Measurements from ENCODE around the gene MRPL2.
A peak's percentile ranks its signal among the peaks of the same experiment; 100 is the strongest.

Gene MRPL2

DNA sequence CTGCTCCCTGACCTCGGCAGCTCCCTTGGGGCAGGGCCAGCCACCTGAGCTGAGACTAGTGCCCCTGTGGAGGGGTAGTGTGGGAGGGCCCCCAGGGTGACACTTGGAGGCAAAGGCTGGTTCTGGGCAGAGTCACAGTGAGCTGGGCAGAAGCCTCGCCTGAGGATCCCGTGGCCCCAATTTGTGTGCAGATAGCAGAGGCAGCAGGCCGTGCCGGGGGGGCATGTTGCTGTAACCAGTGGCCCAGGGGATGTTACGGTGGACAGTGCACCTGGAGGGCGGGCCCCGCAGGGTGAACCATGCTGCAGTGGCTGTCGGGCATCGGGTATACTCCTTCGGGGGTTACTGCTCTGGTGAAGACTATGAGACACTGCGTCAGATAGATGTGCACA, 42.3 kb downstream of the MRPL2 start:
- DNase-seq, result no peak

DNA sequence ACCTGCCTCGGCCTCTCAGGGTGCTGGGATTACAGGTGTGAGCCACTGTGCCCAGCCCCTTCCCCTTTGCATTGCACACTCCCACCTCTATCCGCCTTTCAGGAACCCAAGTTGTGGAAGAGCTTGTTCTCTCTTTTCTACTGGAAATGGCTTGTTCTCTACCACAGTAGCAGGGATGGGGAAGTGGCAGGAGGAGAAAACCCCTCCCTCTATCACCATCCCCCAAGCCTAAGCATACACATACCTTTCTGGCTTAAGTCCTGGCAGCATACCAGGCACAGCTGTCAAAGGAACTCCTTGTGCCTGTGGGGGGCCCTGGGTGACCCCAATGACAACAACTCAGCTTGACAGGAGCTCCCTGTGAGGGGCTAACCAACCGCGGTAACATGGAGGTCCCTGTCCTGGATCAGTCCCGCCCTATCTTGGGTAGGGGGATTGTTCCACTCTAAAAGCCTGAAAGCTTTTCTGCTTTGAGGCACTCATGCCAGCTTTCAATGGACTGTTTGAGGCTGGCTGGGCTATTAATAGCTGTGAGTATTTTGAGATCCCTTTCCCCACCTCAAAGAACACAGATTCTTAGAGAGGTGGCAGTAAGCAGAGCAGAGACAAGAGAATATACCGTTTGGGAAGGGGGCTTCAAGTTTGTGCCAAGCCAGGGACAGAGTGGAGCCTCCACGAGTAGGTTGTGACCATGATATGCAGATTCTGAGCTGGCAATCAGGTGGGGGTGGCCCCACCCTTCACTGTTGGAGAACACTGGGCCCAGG, 42.9 kb downstream of the MRPL2 start:
- no peak for DNase-seq

DNA sequence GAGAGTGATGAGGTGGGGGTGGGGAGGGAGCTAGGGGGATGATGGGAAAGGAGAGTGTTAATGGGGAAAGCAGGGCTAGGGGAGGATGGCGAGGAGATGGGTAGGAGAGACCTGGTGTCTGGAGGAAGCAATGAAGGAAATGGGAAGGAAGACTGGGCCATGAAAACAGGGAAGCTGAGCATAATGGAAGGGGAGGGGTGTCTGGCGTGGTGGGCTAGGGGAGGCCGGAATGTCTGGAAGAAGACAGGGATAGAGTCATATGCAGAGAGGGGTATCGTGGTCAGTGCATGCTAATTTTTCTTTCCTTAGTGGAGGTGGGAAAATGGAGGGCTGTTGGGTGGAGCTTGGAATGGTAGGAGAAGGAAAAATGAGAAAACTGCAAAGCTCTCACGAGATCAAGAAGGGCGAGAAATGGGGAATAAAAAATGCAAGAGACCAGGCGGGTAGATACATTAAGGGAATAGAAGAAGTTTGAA, 44.8 kb downstream of the MRPL2 start:
- no peak for DNase-seq

DNA sequence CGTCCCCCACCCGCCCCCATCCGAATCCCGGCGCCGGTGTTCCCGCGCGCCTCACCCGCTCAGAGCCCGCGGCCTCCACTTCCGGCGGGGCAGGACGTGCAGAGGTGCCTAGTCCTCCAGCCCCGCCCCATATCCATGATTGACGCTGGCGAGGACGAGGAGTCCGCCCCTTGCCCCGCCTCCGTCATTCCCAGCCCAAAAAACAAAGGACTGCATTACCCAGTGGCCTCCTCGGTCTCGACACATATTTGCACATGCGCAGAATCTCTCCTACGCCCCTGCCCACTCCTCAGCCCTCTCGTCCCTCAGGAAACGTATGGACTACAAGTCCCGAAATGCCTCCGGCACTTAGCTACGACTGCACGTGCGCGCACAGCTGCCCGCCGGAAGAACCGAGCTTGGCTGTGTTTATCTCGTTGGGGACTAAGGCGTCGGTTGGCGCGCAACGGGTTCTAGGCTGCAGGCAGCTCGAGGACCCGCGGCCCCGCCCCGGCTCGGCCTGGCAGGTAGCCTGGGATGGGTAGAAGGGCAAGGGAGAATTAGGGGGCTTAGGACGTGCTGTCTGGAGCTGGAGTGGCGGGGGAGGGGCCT, 45.3 kb downstream of the MRPL2 start, which contains the start of the genes KLHDC3 and MEA1:
Gene KLHDC3, plus strand, starts transcription at position 407 of the 591 bp plus-strand sequence. CDS start 2,944 bp downstream, outside the sequence.
Gene MEA1, minus strand, starts transcription at position 104 of the 591 bp plus-strand sequence. CDS start 133 bp downstream, outside the sequence.
- DNase-seq, result peak; percentile 99

DNA sequence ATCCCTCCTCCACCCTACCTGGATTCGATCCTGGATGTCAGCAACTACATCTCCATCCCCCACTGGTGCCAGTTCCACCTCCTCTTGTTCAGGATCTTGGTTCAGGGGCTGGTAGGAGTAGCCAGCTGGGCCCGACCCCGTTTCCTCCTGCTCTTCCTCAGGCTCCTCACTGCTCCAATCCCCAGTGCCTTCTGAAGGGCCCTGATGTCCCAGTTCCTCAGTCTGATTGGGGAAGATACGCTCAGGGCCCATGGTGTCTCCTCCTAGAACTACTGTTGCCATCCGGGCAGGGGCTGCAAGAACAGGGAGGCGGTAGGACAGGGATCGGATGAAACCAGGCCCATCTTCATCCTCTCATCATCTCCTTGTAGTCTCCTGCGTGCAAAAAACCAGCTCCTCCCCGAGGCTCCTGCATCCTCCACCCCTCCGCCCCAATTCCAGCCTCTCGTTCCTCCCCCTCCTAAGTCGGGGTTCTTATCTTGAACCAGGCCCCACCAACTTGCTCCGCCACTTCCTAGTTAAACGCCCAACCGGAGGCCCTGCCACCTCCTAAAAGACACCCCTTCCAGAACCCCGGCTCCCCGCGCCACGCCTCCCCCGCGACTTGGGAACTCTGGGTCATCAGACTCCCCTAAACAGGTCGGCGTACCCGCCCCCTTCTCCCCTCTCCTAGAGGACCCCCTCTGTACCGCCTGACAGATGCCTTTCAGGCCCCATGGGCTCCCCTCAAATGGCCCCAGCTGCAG, 46.0 kb downstream of the MRPL2 start:
- peak; percentile 79 for DNase-seq

DNA sequence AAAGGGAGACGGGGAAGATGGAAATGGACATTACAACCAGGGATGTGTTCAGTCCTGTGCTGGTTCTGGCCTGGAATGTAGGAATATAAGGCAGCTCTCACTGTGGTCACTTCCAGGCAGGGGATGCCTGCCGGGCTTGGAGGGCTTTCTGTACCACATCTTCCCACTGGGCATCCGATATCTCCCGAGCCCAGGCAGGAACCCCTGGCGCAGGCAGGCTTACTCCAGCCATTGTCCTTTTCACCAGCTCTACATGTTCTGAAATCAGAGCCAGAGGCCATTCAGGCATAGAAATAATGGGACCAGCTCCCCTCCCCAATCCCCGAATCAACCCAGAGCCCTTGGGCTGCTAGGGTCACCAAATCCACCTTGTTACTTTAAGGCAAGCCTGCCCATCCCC, 46.9 kb downstream of the MRPL2 start:
- DNase-seq, result no peak

DNA sequence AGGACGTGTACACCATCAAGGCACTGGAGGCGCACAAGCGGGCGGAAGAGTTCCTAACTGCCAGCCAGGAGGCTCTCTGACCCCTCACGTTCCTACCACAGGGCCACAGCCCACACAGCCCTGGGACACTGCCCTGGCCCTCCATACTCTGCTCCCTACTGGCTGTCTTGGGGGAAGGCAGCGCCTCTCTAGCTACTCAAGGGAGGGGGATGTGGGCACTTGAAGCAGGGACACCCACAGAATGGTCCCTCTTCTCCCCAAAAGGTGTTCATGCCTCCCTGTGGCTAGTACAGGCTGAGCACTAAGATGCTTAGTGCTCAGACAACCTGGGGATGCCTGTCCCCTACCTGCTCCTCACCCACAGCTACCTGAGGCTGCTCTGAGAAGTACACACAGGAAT, 48.0 kb downstream of the MRPL2 start:
- no peak for DNase-seq

DNA sequence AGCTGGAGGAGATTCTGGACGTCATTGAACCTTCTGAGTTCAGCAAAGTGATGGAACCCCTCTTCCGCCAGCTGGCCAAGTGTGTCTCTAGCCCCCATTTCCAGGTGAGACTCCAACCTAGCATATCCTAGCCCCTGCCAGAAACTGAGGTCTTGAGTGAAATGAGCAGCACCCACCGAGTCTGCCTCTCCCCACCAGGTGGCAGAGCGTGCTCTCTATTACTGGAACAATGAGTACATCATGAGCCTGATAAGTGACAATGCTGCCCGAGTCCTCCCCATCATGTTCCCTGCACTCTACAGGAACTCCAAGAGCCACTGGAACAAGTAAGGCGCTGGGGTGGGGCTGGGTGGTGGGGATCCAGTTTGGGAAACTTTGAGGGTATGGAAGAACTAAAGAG, 50.1 kb downstream of the MRPL2 start:
- DNase-seq, result no peak

DNA sequence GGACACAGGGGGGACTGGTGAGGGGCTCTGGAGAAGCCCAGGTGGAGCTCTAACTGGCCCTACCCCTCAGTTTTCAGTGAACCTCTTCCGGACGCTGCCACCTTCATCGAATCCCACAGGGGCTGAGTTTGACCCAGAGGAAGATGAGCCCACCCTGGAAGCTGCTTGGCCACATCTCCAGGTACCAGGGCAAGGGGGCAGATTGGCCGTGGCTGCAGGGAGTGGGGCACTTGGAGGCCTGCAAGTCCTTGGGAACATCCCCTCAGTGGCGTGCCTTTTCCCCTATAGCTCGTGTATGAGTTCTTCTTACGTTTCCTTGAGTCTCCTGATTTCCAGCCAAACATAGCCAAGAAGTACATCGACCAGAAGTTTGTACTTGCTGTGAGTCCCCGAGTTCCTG, 52.1 kb downstream of the MRPL2 start:
- DNase-seq, result no peak

DNA sequence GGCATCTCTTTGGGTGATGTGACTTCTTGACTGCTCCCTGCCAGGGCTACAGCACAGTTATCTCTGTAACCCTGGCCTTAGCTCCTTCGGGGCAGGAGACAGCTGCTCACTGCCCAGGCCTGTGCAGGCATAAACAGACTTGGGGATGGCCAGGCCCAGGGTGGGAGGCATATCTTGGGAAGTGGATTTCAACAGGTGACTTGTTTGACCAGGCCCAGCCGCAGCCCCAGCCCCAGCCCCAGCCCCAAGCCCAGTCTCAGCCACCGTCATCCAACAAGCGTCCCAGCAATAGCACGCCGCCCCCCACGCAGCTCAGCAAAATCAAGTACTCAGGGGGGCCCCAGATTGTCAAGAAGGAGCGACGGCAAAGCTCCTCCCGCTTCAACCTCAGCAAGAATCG, 53.0 kb downstream of the MRPL2 start:
- no peak for DNase-seq

DNA sequence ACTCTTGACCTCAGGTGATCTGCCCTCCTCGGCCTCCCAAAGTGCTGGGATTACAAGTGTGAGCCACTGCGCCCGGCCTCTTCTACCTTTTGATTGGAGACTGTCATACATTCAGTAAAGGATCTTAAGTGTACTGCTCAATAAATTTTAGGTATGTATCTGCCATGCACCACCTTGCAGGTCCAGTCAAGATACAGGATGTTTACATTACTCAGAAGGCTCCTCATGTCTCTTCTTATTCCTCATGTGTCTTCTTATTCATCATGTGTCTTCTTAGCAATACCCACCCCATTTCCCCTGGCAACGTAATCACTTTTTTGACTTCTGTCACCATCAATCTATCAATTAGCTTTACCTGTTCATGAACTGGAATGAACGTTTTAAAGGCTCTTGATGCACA, 53.4 kb downstream of the MRPL2 start:
- DNase-seq, result no peak

Data from stimulated activated naive CD4-positive, alpha-beta T cell treated with Interleukin-2 at 50 U/mL for 16 hours (primary cell).